HEK293 (cell line): ENCODE measurements around the gene PRIMPOL.

ENCODE experiments used
- CTCF ChIA-PET: fragments of 350-600 bp; formaldehyde crosslinking; extraction: SDS; loops from one replicate; lab custom pipeline; 2021; ENCODE audit warnings: antibody characterized with exemption; lab: Yijun Ruan, JAX
- POLR2A ChIA-PET: fragments of 300-600 bp; formaldehyde crosslinking; extraction: SDS; loops from one replicate; lab custom pipeline; 2020; ENCODE audit warnings: antibody characterized with exemption, inconsistent platforms; lab: Yijun Ruan, JAX
- H3K27ac ChIP-seq: fragments of 200-500 bp; sonication (Bioruptor generic); 2 replicates; pipeline ENCODE4 v1.5.1; 2014; ENCODE audit warnings: low read depth, low read length, control low read depth, inconsistent platforms; ENCODE audit errors: extremely low read depth
- H3K36me3 ChIP-seq, 2 experiments: fragments of 200-500 bp in 1 of 2; sonication (Bioruptor generic) in 1 of 2; 1 replicate in 1 of 2; 2 replicates in 1 of 2; pipeline ENCODE4 v1.5.1; 2014 to 2017; ENCODE audit warnings: inconsistent platforms in 2 of 2, low read length in 2 of 2; ENCODE audit not compliant: control insufficient read depth in 2 of 2, insufficient read depth in 1 of 2
- H3K4me1 ChIP-seq: fragments of 200-500 bp; sonication (Bioruptor generic); 2 replicates; pipeline ENCODE4 v1.5.1; 2014; ENCODE audit warnings: mild to moderate bottlenecking, low read length, inconsistent platforms; ENCODE audit not compliant: control insufficient read depth, insufficient read depth
- H3K4me3 ChIP-seq: 2 replicates; pipeline ENCODE4 v1.5.1; 2011; ENCODE audit warnings: low read depth, mild to moderate bottlenecking, control low read depth, low read length, moderate library complexity
- H3K9me3 ChIP-seq: fragments of 200-500 bp; sonication (Bioruptor generic); 2 replicates; pipeline ENCODE4 v1.5.1; 2014; ENCODE audit warnings: low read depth, low read length, inconsistent platforms; ENCODE audit not compliant: control insufficient read depth, insufficient read depth
- EGR2 ChIP-seq: fragments of 450-650 bp; formaldehyde crosslinking; IDR thresholded peaks from 2 replicates; pipeline ENCODE4 v1.5.1; 2016; ENCODE audit warnings: low read depth, missing biosample characterization, missing genetic modification characterization
- IKZF3 ChIP-seq: fragments of 450-650 bp; IDR thresholded peaks from 2 replicates; pipeline ENCODE4 v1.5.0; 2018; ENCODE audit warnings: missing biosample characterization, mild to moderate bottlenecking, missing genetic modification characterization, moderate library complexity
- KLF8 ChIP-seq: fragments of 450-650 bp; formaldehyde crosslinking; IDR thresholded peaks from 2 replicates; pipeline ENCODE4 v1.5.1; 2016; ENCODE audit warnings: missing biosample characterization, missing genetic modification characterization
- SP7 ChIP-seq: fragments of 450-650 bp; formaldehyde crosslinking; IDR thresholded peaks from 2 replicates; pipeline ENCODE4 v1.5.1; 2016; ENCODE audit warnings: missing biosample characterization, missing genetic modification characterization
- TSHZ1 ChIP-seq: fragments of 450-650 bp; formaldehyde crosslinking; IDR thresholded peaks from 2 replicates; pipeline ENCODE4 v1.5.1; 2016; ENCODE audit warnings: missing biosample characterization, missing genetic modification characterization, borderline replicate concordance
- ZBTB10 ChIP-seq: fragments of 450-650 bp; formaldehyde crosslinking; IDR thresholded peaks from 2 replicates; pipeline ENCODE4 v1.5.1; 2016; ENCODE audit warnings: missing biosample characterization, missing genetic modification characterization
- ZEB2 ChIP-seq: fragments of 450-650 bp; formaldehyde crosslinking; IDR thresholded peaks from 2 replicates; pipeline ENCODE4 v1.5.1; 2016; ENCODE audit warnings: missing biosample characterization, missing genetic modification characterization
- ZIC2 ChIP-seq: fragments of 450-650 bp; formaldehyde crosslinking; IDR thresholded peaks from 2 replicates; pipeline ENCODE4 v1.5.1; 2016; ENCODE audit warnings: missing biosample characterization, missing genetic modification characterization
- ZNF138 ChIP-seq: fragments of 450-650 bp; formaldehyde crosslinking; IDR thresholded peaks from 2 replicates; pipeline ENCODE4 v1.5.1; 2016; ENCODE audit warnings: missing biosample characterization, missing genetic modification characterization, borderline replicate concordance
- ZNF146 ChIP-seq: fragments of 450-650 bp; formaldehyde crosslinking; IDR thresholded peaks from 2 replicates; pipeline ENCODE4 v1.5.1; 2016; ENCODE audit warnings: missing biosample characterization, missing genetic modification characterization
- ZNF214 ChIP-seq: fragments of 450-650 bp; formaldehyde crosslinking; IDR thresholded peaks from 2 replicates; pipeline ENCODE4 v1.5.1; 2017; ENCODE audit warnings: missing biosample characterization, mild to moderate bottlenecking, missing genetic modification characterization, borderline replicate concordance
- ZNF423 ChIP-seq: fragments of 450-650 bp; formaldehyde crosslinking; IDR thresholded peaks from 2 replicates; pipeline ENCODE4 v1.5.1; 2016; ENCODE audit warnings: missing biosample characterization, missing genetic modification characterization
- ZNF433 ChIP-seq: fragments of 450-650 bp; formaldehyde crosslinking; IDR thresholded peaks from 2 replicates; pipeline ENCODE4 v1.5.1; 2016; ENCODE audit warnings: missing biosample characterization, missing genetic modification characterization, low read depth
- ZNF549 ChIP-seq: fragments of 450-650 bp; IDR thresholded peaks from 2 replicates; pipeline ENCODE4 v1.5.1; 2018; ENCODE audit warnings: missing biosample characterization, missing genetic modification characterization, mild to moderate bottlenecking, inconsistent platforms, moderate library complexity
- ZNF560 ChIP-seq: fragments of 450-650 bp; formaldehyde crosslinking; IDR thresholded peaks from 2 replicates; pipeline ENCODE4 v1.5.1; 2017; ENCODE audit warnings: missing biosample characterization, missing genetic modification characterization, borderline replicate concordance
- ZNF600 ChIP-seq: fragments of 450-650 bp; formaldehyde crosslinking; IDR thresholded peaks from 2 replicates; pipeline ENCODE4 v1.5.1; 2016; ENCODE audit warnings: missing biosample characterization, missing genetic modification characterization
- ZNF623 ChIP-seq: fragments of 450-650 bp; formaldehyde crosslinking; IDR thresholded peaks from 2 replicates; pipeline ENCODE4 v1.5.1; 2016; ENCODE audit warnings: missing biosample characterization, missing genetic modification characterization
- ZNF654 ChIP-seq: fragments of 450-650 bp; formaldehyde crosslinking; IDR thresholded peaks from 2 replicates; pipeline ENCODE4 v1.5.1; 2016; ENCODE audit warnings: low read depth, missing biosample characterization, missing genetic modification characterization
- ZNF670 ChIP-seq: fragments of 450-650 bp; formaldehyde crosslinking; IDR thresholded peaks from 2 replicates; pipeline ENCODE4 v1.5.1; 2016; ENCODE audit warnings: missing biosample characterization, missing genetic modification characterization, low read depth
- ZNF792 ChIP-seq: fragments of 450-650 bp; formaldehyde crosslinking; IDR thresholded peaks from 2 replicates; pipeline ENCODE4 v1.5.1; 2016; ENCODE audit warnings: missing biosample characterization, missing genetic modification characterization
- TF ChIP-seq, protein P1 (sequence below): fragments of 450-650 bp; formaldehyde crosslinking; conservative IDR thresholded peaks from 2 replicates; pipeline ENCODE4 v1.5.1; 2016; ENCODE audit warnings: low read depth, missing biosample characterization, missing genetic modification characterization

PRIMPOL gene

GRCh38 chr4:184695178-184695896 lies 45.8 kb downstream of the PRIMPOL start:
- CTCF ChIA-PET, result no interaction called here
- H3K9me3 ChIP-seq, result no peaks in the 10 kb centered on the region
- TF ChIP-seq ZNF792 (tag by site-specific recombination) (no peak), IKZF3 (tag by site-specific recombination) (no peak), ZNF214 (no peak), EGR2 (tag by site-specific recombination) (no peak), ZNF670 (tag by site-specific recombination) (no peak), ZBTB10 (no peak), ZNF623 (tag by site-specific recombination) (no peak)
- TF ChIP-seq, protein P1, sequence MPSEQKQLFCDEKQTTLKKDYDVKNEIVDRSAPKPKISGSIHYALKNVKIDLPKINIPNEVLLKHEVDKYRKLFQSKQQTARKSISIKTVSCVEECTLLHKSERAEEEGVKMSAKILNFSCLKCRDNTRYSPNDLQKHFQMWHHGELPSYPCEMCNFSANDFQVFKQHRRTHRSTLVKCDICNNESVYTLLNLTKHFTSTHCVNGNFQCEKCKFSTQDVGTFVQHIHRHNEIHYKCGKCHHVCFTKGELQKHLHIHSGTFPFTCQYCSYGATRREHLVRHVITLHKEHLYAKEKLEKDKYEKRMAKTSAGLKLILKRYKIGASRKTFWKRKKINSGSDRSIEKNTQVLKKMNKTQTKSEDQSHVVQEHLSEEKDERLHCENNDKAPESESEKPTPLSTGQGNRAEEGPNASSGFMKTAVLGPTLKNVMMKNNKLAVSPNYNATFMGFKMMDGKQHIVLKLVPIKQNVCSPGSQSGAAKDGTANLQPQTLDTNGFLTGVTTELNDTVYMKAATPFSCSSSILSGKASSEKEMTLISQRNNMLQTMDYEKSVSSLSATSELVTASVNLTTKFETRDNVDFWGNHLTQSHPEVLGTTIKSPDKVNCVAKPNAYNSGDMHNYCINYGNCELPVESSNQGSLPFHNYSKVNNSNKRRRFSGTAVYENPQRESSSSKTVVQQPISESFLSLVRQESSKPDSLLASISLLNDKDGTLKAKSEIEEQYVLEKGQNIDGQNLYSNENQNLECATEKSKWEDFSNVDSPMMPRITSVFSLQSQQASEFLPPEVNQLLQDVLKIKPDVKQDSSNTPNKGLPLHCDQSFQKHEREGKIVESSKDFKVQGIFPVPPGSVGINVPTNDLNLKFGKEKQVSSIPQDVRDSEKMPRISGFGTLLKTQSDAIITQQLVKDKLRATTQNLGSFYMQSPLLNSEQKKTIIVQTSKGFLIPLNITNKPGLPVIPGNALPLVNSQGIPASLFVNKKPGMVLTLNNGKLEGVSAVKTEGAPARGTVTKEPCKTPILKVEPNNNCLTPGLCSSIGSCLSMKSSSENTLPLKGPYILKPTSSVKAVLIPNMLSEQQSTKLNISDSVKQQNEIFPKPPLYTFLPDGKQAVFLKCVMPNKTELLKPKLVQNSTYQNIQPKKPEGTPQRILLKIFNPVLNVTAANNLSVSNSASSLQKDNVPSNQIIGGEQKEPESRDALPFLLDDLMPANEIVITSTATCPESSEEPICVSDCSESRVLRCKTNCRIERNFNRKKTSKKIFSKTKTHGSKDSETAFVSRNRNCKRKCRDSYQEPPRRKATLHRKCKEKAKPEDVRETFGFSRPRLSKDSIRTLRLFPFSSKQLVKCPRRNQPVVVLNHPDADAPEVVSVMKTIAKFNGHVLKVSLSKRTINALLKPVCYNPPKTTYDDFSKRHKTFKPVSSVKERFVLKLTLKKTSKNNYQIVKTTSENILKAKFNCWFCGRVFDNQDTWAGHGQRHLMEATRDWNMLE (tag by site-specific recombination), result no peak
- TF ChIP-seq, all 188 proteins: peak for 0
- Histone ChIP-seq H3K4me3 (no peak overlapping the region), H3K36me3 (peaks cover 19 to 66% of the 10 kb centered on the region in 2 experiments), H3K27ac (no peak overlapping the region), H3K4me1 (no peaks in the 10 kb centered on the region)
- POLR2A ChIA-PET, result no interaction called here

DNA sequence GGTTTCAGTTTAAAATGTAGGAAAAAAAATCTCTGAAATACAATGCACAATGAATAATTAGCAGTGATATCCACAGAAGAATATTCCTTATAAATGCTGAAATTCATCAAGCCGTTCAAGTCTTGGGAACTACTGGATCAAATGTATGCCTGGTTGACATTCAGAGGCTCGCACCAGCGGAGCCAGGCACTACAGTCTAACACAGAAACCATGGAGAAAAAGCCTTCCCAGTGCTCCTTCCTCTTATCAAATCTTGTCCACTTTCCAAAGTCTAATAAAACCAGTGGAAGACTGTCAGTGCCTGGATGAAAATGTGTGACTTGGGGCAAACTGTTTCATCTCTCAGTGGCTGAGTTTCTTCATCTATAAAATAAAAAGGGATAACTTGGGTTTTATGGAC lies 48.4 kb downstream of the PRIMPOL start:
- H3K27ac ChIP-seq, result no peak overlapping the region
- peaks cover 23 to 83% of the 10 kb centered on the region in 2 experiments for H3K36me3 ChIP-seq
- H3K4me3 ChIP-seq, result no peak overlapping the region
- ChIA-PET POLR2A (no interaction called here), CTCF (no interaction called here)
- TF ChIP-seq ZNF423 (tag by site-specific recombination) (no peak), KLF8 (tag by site-specific recombination) (no peak), ZEB2 (tag by site-specific recombination) (no peak)
- no peaks in the 10 kb centered on the region for H3K9me3 ChIP-seq
- no peaks in the 10 kb centered on the region for H3K4me1 ChIP-seq

DNA sequence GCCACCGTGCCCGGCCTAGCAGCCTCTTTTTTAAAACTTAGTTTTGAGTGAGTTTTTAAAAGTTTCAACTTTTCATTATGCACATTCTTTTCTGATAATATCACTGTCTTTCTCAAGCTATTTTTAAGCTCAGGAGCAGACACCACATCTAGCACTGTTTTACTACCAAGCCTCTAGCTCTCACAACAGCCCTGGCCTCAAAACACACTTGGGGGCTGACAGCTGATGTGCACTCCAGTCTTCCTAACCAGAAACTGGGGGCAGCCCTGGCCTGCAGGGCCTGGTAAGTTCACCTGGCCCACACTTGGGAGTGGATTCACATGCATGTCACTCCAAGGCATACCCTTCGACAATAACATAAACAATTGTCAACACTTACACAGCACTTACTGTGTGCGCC lies 50.4 kb downstream of the PRIMPOL start:
- no peaks in the 10 kb centered on the region for H3K4me1 ChIP-seq
- H3K9me3 ChIP-seq, result no peaks in the 10 kb centered on the region
- peaks cover 18 to 83% of the 10 kb centered on the region in 2 experiments for H3K36me3 ChIP-seq
- no peak overlapping the region for H3K4me3 ChIP-seq
- ChIA-PET CTCF (interaction anchor here (0.6 kb wide), 1 partner anchor 396 kb away, joined by 4 read pairs; no protein-coding TSS in a partner anchor), POLR2A (no interaction called here)
- H3K27ac ChIP-seq, result no peak overlapping the region
- no peak for TF ChIP-seq ZNF654 (tag by site-specific recombination)
- TF ChIP-seq ZNF549 (tag by site-specific recombination), result no peak
- TF ChIP-seq SP7, result no peak
- no peak for TF ChIP-seq TSHZ1
- TF ChIP-seq ZNF560 (tag by site-specific recombination), result no peak
- TF ChIP-seq ZNF433 (tag by site-specific recombination), result no peak
- TF ChIP-seq ZIC2 (tag by site-specific recombination), result no peak
- TF ChIP-seq ZNF138 (tag by site-specific recombination), result no peak
- no peak for TF ChIP-seq ZNF600 (tag by site-specific recombination)
- TF ChIP-seq ZNF146, result no peak
